ENCODE data around the gene C2CD4C. TPM values are rescaled to one million over a fixed set of nuclear protein-coding genes. Genes with fewer than 3 reads are reported as not detected.

Gene C2CD4C
- total RNA-seq, 4 donors from 2014 or later = 0.81 to 3.1 (median 2.1) TPM

DNA sequence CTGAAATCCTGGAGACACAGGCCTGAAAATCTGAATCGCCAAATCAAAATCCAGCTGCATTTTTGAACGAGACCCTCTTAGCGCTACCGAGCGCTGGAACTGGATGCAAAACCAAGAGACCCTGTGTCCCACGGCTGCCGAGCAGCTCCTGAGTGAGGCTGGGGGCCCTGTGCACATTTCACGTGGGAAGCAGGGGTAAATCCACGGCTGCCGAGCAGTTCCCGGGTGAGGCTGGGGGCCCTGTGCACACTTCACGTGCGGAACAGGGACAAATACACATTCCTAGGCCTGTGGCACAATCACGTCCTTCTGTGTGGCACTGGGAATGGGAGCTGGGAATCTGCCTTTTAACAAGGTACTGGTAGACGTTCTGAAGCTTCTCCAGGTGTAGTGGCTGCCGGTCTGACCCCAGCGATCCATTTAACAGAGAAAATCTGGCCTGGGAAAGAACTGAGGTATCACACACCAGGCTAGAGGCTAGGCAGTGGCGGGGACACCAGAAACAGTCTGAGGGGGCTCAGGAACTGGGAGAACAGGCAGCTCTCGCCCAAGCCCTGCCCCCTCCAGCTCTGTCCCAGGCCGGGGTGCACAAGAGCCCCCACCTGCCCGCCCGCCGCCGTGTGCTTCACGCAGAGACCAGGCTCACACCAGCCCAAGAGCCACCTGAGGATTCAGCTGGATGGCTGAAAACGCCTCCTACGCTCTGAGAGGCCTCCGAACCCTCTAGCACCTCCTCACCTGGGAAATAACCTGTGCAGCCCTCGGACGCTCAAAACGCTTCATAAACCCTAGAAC lies 11.0 kb upstream of the C2CD4C start:
- intact Hi-C loops (cut with DNase I; ENCODE audit: low total_unique reads) = no loop called here
- no peak overlapping the region for H3K4me3 ChIP-seq (ENCODE audit: low read depth, poor library complexity, severe bottlenecking)
- TF ChIP-seq, protein P1, sequence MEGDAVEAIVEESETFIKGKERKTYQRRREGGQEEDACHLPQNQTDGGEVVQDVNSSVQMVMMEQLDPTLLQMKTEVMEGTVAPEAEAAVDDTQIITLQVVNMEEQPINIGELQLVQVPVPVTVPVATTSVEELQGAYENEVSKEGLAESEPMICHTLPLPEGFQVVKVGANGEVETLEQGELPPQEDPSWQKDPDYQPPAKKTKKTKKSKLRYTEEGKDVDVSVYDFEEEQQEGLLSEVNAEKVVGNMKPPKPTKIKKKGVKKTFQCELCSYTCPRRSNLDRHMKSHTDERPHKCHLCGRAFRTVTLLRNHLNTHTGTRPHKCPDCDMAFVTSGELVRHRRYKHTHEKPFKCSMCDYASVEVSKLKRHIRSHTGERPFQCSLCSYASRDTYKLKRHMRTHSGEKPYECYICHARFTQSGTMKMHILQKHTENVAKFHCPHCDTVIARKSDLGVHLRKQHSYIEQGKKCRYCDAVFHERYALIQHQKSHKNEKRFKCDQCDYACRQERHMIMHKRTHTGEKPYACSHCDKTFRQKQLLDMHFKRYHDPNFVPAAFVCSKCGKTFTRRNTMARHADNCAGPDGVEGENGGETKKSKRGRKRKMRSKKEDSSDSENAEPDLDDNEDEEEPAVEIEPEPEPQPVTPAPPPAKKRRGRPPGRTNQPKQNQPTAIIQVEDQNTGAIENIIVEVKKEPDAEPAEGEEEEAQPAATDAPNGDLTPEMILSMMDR (IDR thresholded peaks at IDR 0.05) = no peak
- no peak for TF ChIP-seq POLR2A (IDR thresholded peaks at IDR 0.05)
- DNase-seq (ENCODE audit: low spot score in 2 of 2) = no peak
- WGBS, 2 donors = 83 to 90% methylated on average over 31 of the region's 31 CpGs

DNA sequence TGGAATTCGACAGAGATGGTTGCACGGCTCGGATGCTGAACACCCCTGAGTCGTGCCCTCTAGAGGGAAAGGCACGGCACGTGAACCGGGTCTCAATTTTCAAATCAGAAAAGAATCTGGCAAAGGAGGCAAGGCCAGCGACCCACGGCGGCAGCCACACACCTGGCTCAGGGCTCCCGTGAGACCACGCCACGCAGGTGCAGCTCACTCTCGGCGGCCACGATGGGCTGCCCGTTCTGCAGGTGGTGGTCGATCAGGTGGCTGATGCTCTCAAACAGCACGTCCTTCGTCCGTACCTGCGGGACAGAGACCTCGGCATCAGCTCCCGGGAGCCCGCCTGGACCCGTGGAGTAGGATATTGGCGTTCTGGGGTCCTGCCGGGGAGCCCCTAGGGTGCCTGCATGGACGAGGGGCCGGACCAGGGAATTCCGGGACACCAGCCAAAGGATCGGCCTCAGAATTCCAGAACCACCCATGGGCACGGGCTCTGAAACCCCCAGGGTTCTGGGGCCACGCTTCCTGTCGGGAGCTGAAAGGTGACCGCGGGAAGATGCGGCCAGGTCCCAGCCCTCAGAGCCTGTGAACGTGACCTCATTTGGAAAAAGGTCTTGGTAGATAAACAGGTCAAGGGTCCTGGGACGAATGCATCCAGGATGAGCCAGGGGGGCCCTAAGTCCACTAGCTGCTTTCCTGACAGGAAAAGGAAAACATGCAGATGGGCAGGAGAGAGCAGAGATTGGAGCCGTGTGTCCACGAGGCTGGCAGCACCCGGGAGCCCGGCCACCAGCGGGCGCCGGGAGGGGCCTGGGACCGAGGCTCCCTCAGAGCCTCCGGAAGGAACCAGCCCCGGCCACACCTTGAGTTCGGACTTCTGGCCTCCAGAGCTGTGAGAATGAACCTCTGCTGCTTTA lies 10.1 kb upstream of the C2CD4C start:
- intact Hi-C loops (cut with DNase I; ENCODE audit: low total_unique reads) = no loop called here
- TF ChIP-seq POLR2A (IDR thresholded peaks at IDR 0.05) = no peak
- TF ChIP-seq, protein P1 (IDR thresholded peaks at IDR 0.05) = no peak
- H3K4me3 ChIP-seq (ENCODE audit: low read depth, poor library complexity, severe bottlenecking) = no peak overlapping the region
- DNase-seq (ENCODE audit: low spot score in 2 of 2) = no peak
- 81 to 82% methylated on average over 41 to 51 of the region's 51 CpGs for WGBS, 2 donors

DNA sequence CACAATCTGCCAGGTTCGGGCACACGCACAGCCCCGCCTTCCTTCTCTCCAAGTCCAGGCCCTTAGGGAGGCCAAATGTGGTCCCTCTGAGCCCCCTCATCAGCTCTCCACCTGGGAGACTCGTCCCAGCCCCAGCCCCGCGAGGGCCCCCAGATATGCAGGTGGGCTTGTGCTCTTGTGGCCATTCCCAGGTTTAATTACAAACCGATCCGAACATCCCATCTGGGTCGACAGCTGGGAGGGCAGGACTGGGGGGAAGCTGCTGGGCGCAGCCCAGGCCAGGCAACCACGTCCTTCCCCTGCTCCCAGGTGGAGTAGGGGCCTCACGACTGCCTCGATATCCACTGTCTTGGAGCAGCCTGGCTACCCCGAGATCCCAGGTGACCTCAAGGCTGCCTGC lies 7.5 kb upstream of the C2CD4C start:
- TF ChIP-seq, protein P1 (IDR thresholded peaks at IDR 0.05) = no peak
- no peak for TF ChIP-seq POLR2A (IDR thresholded peaks at IDR 0.05)
- intact Hi-C loops (cut with DNase I; ENCODE audit: low total_unique reads) = no loop called here
- DNase-seq (ENCODE audit: low spot score in 2 of 2) = no peak
- WGBS, 2 donors = 81 to 92% methylated on average over 12 to 13 of the region's 14 CpGs
- H3K4me3 ChIP-seq (ENCODE audit: low read depth, poor library complexity, severe bottlenecking) = no peak overlapping the region

DNA sequence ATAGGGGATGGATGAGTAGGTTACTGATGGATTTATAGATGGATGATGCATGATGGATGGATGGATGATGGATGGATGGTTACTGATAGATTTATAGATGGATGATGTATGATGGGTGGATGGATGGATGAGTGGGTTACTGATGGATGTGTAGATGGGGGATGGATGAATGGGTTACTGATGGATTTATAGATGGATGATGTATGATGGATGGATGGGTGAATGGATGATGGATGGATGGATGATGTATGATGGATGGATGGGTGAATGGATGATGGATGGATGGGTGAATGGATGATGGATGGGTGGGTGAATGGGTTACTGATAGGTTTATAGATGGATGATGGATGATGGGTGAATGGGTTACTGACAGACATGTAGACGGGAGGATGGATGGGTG lies 6.3 kb upstream of the C2CD4C start:
- TF ChIP-seq POLR2A (IDR thresholded peaks at IDR 0.05) = no peak
- TF ChIP-seq, protein P1 (IDR thresholded peaks at IDR 0.05) = no peak
- intact Hi-C loops (cut with DNase I; ENCODE audit: low total_unique reads) = no loop called here
- WGBS, 2 donors = 93 to 95% methylated on average over 1 of the region's 1 CpG

DNA sequence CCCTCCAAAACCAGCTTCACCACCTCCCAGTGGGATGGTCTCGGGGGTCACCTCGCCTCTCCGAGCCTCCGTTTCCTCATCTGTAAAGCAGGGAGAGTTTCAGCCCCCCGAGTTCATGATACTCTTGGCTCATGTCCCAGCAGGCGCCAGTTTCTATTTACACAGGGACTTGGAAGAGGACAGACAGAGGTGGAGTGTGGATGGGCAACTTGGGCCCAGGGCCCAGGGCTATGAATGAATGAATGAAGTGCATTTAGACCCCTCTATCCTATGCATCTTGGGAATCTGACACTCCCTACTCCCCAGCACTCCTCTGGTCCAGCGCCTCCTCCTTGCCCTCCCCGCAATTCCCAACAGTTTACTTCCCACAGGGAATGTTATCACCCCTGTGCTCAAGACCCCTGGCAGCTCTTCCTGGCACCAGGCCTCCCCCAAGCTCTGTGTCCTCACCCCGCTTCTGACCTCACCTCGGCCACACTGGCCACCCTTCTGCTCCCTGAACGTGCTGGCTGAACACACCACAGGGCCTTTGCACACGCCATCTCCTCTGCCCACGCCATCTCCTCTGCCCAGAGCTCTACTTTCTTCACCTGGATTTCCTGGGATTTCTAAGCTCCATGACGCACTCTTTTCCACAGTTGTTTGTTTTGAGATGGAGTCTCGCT lies 4.9 kb upstream of the C2CD4C start:
- TF ChIP-seq, protein P1 (IDR thresholded peaks at IDR 0.05) = no peak
- TF ChIP-seq POLR2A (IDR thresholded peaks at IDR 0.05) = no peak
- no peak for DNase-seq (ENCODE audit: low spot score in 2 of 2)

More for the DNA sequence above, 6.3 kb upstream of the C2CD4C start:
- no peak overlapping the region for H3K4me3 ChIP-seq (ENCODE audit: low read depth, poor library complexity, severe bottlenecking)
- no peak for DNase-seq (ENCODE audit: low spot score in 2 of 2)

More for the DNA sequence above, 4.9 kb upstream of the C2CD4C start:
- intact Hi-C loops (cut with DNase I; ENCODE audit: low total_unique reads) = no loop called here
- 75 to 83% methylated on average over 15 of the region's 15 CpGs for WGBS, 2 donors
- H3K4me3 ChIP-seq (ENCODE audit: low read depth, poor library complexity, severe bottlenecking) = no peak overlapping the region
